Spleen (tissue), 11 donors: Measurements from ENCODE around the gene YWHAG. TPM values are rescaled to one million over a fixed set of nuclear protein-coding genes. Genes with fewer than 3 reads are reported as not detected.
A peak's percentile ranks its signal among the peaks of the same experiment; 100 is the strongest.
"Not testable (repeated sequence)": the region's sequence is repeated elsewhere in the genome, so short reads cannot be mapped to it uniquely, and the experiment has no call there.

ENCODE experiments used
- DNase-seq: peaks from one replicate; pipeline ENCODE4 v3.0.0-alpha.2; 2020
- H3K27ac ChIP-seq, 8 donors: fragments of 200-600 bp; sonication (generic) in 7 of 8; 1 replicate in 4 of 8; 2 replicates in 4 of 8; pipeline versions ENCODE4 v1.5.0 to v1.8.0; 2016 to 2021; ENCODE audit warnings: inconsistent platforms in 4 of 8, mild to moderate bottlenecking in 4 of 8, moderate library complexity in 1 of 8
- H3K27me3 ChIP-seq, 7 donors: fragments of 200-600 bp; sonication (generic) in 6 of 7; replicated peaks in 1 of 7; 1 replicate in 4 of 7; 2 replicates in 3 of 7; pipeline versions ENCODE4 v1.5.0 to v1.8.0; 2016 to 2021; ENCODE audit warnings: inconsistent platforms in 3 of 7, mild to moderate bottlenecking in 1 of 7
- H3K36me3 ChIP-seq, 6 donors: fragments of 200-600 bp; sonication (generic) in 5 of 6; 1 replicate in 4 of 6; 2 replicates in 2 of 6; pipeline versions ENCODE4 v1.5.0 to v1.8.0; 2016 to 2021; ENCODE audit warnings: inconsistent platforms in 2 of 6
- H3K4me1 ChIP-seq, 6 donors: fragments of 200-600 bp; sonication (generic) in 5 of 6; 1 replicate in 3 of 6; 2 replicates in 3 of 6; pipeline versions ENCODE4 v1.5.0 to v1.8.0; 2016 to 2021; ENCODE audit warnings: inconsistent platforms in 3 of 6
- H3K4me3 ChIP-seq, 8 donors: fragments of 200-600 bp; sonication (generic) in 7 of 8; 1 replicate in 4 of 8; 2 replicates in 4 of 8; pipeline versions ENCODE4 v1.5.0 to v1.8.0; 2016 to 2021; ENCODE audit warnings: inconsistent platforms in 4 of 8, mild to moderate bottlenecking in 4 of 8, moderate library complexity in 2 of 8
- H3K9me3 ChIP-seq, 8 donors: fragments of 200-600 bp; sonication (generic) in 7 of 8; 1 replicate in 4 of 8; 2 replicates in 4 of 8; pipeline versions ENCODE4 v1.5.0 to v1.8.0; 2016 to 2021; ENCODE audit warnings: inconsistent platforms in 4 of 8
- POLR2A ChIP-seq, 3 donors: fragments of 450-650 bp; IDR thresholded peaks; one replicate each; pipeline ENCODE4 v1.5.1; 2017; ENCODE audit warnings: antibody characterized with exemption in 3 of 3, mild to moderate bottlenecking in 1 of 3
- POLR2AphosphoS5 ChIP-seq, 3 donors: sonication (generic); formaldehyde crosslinking; IDR thresholded peaks; one replicate each; pipeline ENCODE4 v1.5.1; 2017; ENCODE audit warnings: antibody characterized with exemption in 3 of 3
- WGBS, 5 donors: extraction: QIAGEN DNeasy Blood & Tissue Kit in 3 of 5; methylation state at CpG; one replicate each; pipeline versions ENCODE4 v1.1.5 to v1.1.7; 2013 to 2018; 5-methylcytosine and 5-hydroxymethylcytosine counted together
- intact Hi-C: fragments of 100-400 bp; cut with DNase I; formaldehyde crosslinking; loops from one replicate; pipeline ENCODE4 v1.15.0; 2023; ENCODE audit warnings: low total_unique reads
- polyA plus RNA-seq, 3 donors: library from polyadenylated mRNA; stranded (reverse); fragments of 200-250 nt; gene quantifications; one replicate each; pipeline ENCODE4 v1.2.1, GENCODE V29; 2013
- total RNA-seq, 7 donors: library from RNA; depleted of rRNA in 3 of 7; stranded (reverse); fragments of >200 nt in 3 of 7; fragmentation: NEBNext Ultra II Directional in 4 of 7; extraction: Animal tissue kit (Norgen Biotek cat#: 25700) in 4 of 7; gene quantifications; one replicate each; pipeline versions ENCODE4 v1.1.0 to v1.2.1, GENCODE V29; 2016 to 2021
- TF ChIP-seq, protein P1 (sequence below), 11 experiments: fragments of 200-600 bp in 7 of 11; fragments of 450-650 bp in 4 of 11; sonication (generic) in 4 of 11; IDR thresholded peaks in 8 of 11; conservative IDR thresholded peaks in 3 of 11; 1 replicate in 7 of 11; 2 replicates in 4 of 11; pipeline versions ENCODE4 v1.4.0 to v1.8.0; 2016 to 2021; ENCODE audit warnings: antibody characterized with exemption in 11 of 11, inconsistent platforms in 4 of 11, mild to moderate bottlenecking in 1 of 11
- donor health status: healthy with polysubstance abuse.
- donor health status: DM: no; HTN: no; CAD: no; lungs with moderate emphysema.
- donor health status: DM: no; HTN: no; CAD: no.
- donor health status: Bipolar disorder and iron deficiency.
- donor health status: healthy.
- donor health status: DM: no; HTN: no; CAD: no.
- donor health status: DM: yes; HTN: yes; CAD: no.

The YWHAG gene
- total and polyA plus RNA-seq, 10 donors, result 19.7 to 108 (median 70.4) TPM

DNA sequence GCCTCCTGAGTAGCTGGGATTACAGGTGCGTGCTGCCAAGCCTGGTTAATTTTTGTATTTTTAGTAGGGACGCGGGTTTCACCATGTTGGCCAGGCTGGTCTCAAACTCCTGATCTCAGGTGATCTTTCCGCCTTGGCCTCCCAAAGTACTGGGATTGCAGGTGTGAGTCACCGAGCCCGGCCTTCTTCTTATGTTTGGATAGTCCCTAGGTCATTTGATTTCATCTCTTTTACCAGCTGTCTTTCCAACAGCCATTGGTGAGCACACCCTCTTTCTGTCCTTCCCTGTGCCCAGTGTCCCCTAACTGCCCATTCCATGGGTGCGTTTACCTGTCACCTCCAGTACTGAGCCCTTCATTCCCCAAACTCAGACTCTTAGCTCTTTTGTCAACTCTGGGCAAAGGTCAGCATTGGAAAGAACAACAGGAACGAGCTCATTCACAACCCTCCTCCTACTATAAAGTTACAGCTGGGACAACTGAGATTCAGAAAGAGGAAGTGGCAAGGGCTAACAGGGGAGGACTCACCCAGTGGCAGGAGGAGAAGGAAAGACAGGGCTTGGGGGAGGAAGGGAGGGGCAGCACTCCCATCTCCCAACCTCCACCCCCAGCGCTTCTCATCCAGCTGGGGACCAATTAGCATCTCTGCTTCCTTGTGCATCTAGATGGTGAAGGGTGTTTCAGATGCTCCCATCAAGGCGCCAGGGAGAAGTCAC, 45.1 kb upstream of the YWHAG start:
- intact Hi-C loops, result no loop called here
- no peak for DNase-seq
- no peaks in the 10 kb centered on the region for H3K9me3 ChIP-seq
- WGBS, 5 donors, result 73 to 79% (median 76%) methylated on average over 10 of the region's 10 CpGs
- H3K27me3 ChIP-seq, result no peaks in the 10 kb centered on the region
- no peaks in the 10 kb centered on the region for H3K36me3 ChIP-seq
- H3K4me3 ChIP-seq, result no peak overlapping the region
- H3K4me1 ChIP-seq, result peaks cover 0 to 22% (median 11%) of the 10 kb centered on the region in 6 donors
- TF ChIP-seq POLR2A (IDR thresholded peaks at IDR 0.05) (no peak), POLR2AphosphoS5 (IDR thresholded peaks at IDR 0.05) (no peak)
- TF ChIP-seq, protein P1, sequence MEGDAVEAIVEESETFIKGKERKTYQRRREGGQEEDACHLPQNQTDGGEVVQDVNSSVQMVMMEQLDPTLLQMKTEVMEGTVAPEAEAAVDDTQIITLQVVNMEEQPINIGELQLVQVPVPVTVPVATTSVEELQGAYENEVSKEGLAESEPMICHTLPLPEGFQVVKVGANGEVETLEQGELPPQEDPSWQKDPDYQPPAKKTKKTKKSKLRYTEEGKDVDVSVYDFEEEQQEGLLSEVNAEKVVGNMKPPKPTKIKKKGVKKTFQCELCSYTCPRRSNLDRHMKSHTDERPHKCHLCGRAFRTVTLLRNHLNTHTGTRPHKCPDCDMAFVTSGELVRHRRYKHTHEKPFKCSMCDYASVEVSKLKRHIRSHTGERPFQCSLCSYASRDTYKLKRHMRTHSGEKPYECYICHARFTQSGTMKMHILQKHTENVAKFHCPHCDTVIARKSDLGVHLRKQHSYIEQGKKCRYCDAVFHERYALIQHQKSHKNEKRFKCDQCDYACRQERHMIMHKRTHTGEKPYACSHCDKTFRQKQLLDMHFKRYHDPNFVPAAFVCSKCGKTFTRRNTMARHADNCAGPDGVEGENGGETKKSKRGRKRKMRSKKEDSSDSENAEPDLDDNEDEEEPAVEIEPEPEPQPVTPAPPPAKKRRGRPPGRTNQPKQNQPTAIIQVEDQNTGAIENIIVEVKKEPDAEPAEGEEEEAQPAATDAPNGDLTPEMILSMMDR (IDR thresholded peaks at IDR 0.05 in 8 of 11, conservative IDR thresholded peaks at IDR 0.05 in 3 of 11), result no peak
- H3K27ac ChIP-seq, result peak overlapping the region in 4 of 8 donors; percentile 48 to 75 (median 60)

DNA sequence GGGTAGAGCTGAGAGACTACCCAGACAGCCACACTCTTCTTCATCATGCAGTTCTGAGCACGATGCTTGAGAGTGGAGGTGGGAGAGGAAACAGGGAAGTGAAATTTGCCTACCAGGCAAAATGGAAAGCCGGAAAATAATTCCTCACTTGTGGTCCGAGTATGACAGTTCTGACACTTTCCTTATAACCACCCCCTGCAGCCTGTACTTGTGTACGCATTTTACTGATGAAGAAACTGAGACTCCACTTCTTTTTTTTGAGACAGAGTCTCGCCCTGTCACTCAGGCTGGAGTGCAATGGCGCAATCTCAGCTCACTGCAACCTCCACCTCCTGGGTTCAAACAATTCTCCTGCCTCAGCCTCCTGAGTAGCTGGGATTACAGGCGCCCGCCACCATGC, 44.3 kb upstream of the YWHAG start:
- Histone ChIP-seq H3K4me1 (peaks cover 0 to 26% (median 13%) of the 10 kb centered on the region in 6 donors), H3K27ac (peak overlapping the region in 4 of 8 donors; percentile 48 to 75 (median 60))
- DNase-seq, H3K4me3 ChIP-seq, H3K27me3 ChIP-seq, intact Hi-C loops, H3K36me3 ChIP-seq, H3K9me3 ChIP-seq: not testable (repeated sequence)
- 66 to 74% (median 67%) methylated on average over 8 of the region's 8 CpGs for WGBS, 5 donors

- H3K4me3 ChIP-seq, result no peak overlapping the region
- DNase-seq, result peak; percentile 83
- H3K27ac ChIP-seq, result peak overlapping the region in 2 of 8 donors; percentile 31 to 48
- H3K27me3 ChIP-seq, result no peaks in the 10 kb centered on the region
- 74 to 90% (median 82%) methylated on average over 20 to 23 of the region's 23 CpGs for WGBS, 5 donors
- peaks cover 7 to 47% (median 29%) of the 10 kb centered on the region in 6 donors for H3K4me1 ChIP-seq
- no peaks in the 10 kb centered on the region for H3K36me3 ChIP-seq
- no peaks in the 10 kb centered on the region for H3K9me3 ChIP-seq
- intact Hi-C loops, result no loop called here
- TF ChIP-seq POLR2A (IDR thresholded peaks at IDR 0.05), result no peak
- peak; percentile 43 to 81 (median 72) for TF ChIP-seq POLR2AphosphoS5 (IDR thresholded peaks at IDR 0.05)
Observed at GRCh38 chr7:76400248-76400647, 41.5 kb upstream of the YWHAG start.

GRCh38 chr7:76397409-76398183, 38.8 kb upstream of the YWHAG start:
- Histone ChIP-seq H3K36me3 (no peaks in the 10 kb centered on the region), H3K4me3 (peak overlapping the region; percentile 46 to 81 (median 52)), H3K4me1 (peaks cover 13 to 42% (median 31%) of the 10 kb centered on the region in 6 donors), H3K9me3 (no peaks in the 10 kb centered on the region), H3K27ac (peak overlapping the region in 4 of 8 donors; percentile 38 to 77 (median 61)), H3K27me3 (no peaks in the 10 kb centered on the region)
- DNase-seq, result peak; percentile 95
- TF ChIP-seq POLR2A (IDR thresholded peaks at IDR 0.05) (no peak), POLR2AphosphoS5 (IDR thresholded peaks at IDR 0.05) (peak; percentile 82 to 87 (median 85))
- TF ChIP-seq, protein P1 (IDR thresholded peaks at IDR 0.05 in 8 of 11, conservative IDR thresholded peaks at IDR 0.05 in 3 of 11), result peak in 1 of 11 experiments; percentile 7
- intact Hi-C loops, result no loop called here
- 15 to 26% (median 16%) methylated on average over 29 to 45 of the region's 45 CpGs for WGBS, 5 donors

DNA sequence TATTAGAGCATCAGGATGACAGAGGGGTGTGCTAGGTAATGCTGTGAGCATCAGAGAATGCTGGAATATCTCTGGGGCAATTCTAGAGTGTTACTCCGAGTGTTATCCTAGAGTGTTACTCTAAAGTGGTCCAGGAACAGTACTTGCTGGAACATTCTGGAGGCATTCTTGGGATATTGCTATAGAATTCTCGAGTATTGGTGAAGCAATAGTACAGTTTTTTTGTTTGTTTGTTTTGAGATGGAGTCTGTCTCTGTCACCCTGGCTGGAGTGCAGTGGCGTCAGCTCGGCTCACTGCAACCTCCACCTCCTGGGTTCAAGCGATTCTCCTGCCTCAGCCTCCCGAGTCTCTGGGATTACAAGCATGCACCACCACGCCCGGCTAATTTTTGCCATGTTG, 38.1 kb upstream of the YWHAG start:
- no peaks in the 10 kb centered on the region for H3K9me3 ChIP-seq
- no peaks in the 10 kb centered on the region for H3K36me3 ChIP-seq
- DNase-seq, result no peak
- intact Hi-C loops, result no loop called here
- peaks cover 14 to 49% (median 35%) of the 10 kb centered on the region in 6 donors for H3K4me1 ChIP-seq
- H3K27ac ChIP-seq, result peak overlapping the region in 2 of 8 donors; percentile 71 to 77
- 65 to 84% (median 76%) methylated on average over 8 of the region's 8 CpGs for WGBS, 5 donors
- H3K4me3 ChIP-seq, result peak overlapping the region in 5 of 8 donors; percentile 46 to 81 (median 54)
- H3K27me3 ChIP-seq, result no peaks in the 10 kb centered on the region
- TF ChIP-seq, protein P1 (IDR thresholded peaks at IDR 0.05 in 8 of 11, conservative IDR thresholded peaks at IDR 0.05 in 3 of 11), result no peak
- TF ChIP-seq POLR2A (IDR thresholded peaks at IDR 0.05) (no peak), POLR2AphosphoS5 (IDR thresholded peaks at IDR 0.05) (no peak)
